ENCODE data around the gene TRIM24. TPM values are rescaled to one million over a fixed set of nuclear protein-coding genes. Genes with fewer than 3 reads are reported as not detected.

TRIM24 gene
- total and polyA plus RNA-seq, 12 donors = 7.7 to 26.2 (median 18.9) TPM

- Histone ChIP-seq H3K27me3 (no peaks in the 10 kb centered on the region), H3K4me1 (peaks cover 0 to 5% (median 0%) of the 10 kb centered on the region in 9 donors), H3K36me3 (peaks cover 0 to 100% (median 66%) of the 10 kb centered on the region in 9 donors), H3K9me3 (peaks cover 0 to 59% (median 21%) of the 10 kb centered on the region in 11 donors), H3K4me3 (peak overlapping the region in 1 of 10 donors; percentile 23), H3K27ac (peak overlapping the region in 4 of 10 donors; percentile 59 to 79 (median 71))
- intact Hi-C loops (cut with DNase I) = loop anchor here in 1 of 10 donors (10.0 kb wide), 1 partner anchor 50 kb away; no protein-coding TSS in a partner anchor
- DNase-seq = no peak
- TF ChIP-seq CTCF (IDR thresholded peaks at IDR 0.05) = no peak
- 95 to 99% methylated on average over 8 of the region's 8 CpGs for WGBS, 2 donors
- ATAC-seq = peak in 1 of 8 donors; percentile 9
Measured at GRCh38 chr7:138565071-138565450, 105.0 kb downstream of the TRIM24 start.

GRCh38 chr7:138565451-138566114 is 105.5 kb downstream of the TRIM24 start:
- intact Hi-C loops (cut with DNase I) = loop anchor here in 1 of 10 donors (10.0 kb wide), 1 partner anchor 51 kb away; no protein-coding TSS in a partner anchor
- Histone ChIP-seq H3K4me1 (peaks cover 0 to 5% (median 0%) of the 10 kb centered on the region in 9 donors), H3K9me3 (peaks cover 0 to 55% (median 21%) of the 10 kb centered on the region in 11 donors), H3K27me3 (no peaks in the 10 kb centered on the region), H3K4me3 (peak overlapping the region in 1 of 10 donors; percentile 23), H3K27ac (peak overlapping the region in 2 of 10 donors; percentile 18 to 75), H3K36me3 (peaks cover 0 to 100% (median 64%) of the 10 kb centered on the region in 9 donors)
- ATAC-seq (no peak), DNase-seq (no peak)
- WGBS, 2 donors = 97 to 98% methylated on average over 8 of the region's 8 CpGs
- no peak for TF ChIP-seq CTCF (IDR thresholded peaks at IDR 0.05)

GRCh38 chr7:138568655-138569054 is 108.6 kb downstream of the TRIM24 start:
- ATAC-seq (no peak), DNase-seq (no peak)
- Histone ChIP-seq H3K9me3 (peaks cover 0 to 36% (median 21%) of the 10 kb centered on the region in 11 donors), H3K27ac (no peak overlapping the region), H3K27me3 (no peaks in the 10 kb centered on the region), H3K36me3 (peaks cover 0 to 100% (median 53%) of the 10 kb centered on the region in 9 donors), H3K4me1 (peaks cover 0 to 4% (median 0%) of the 10 kb centered on the region in 9 donors), H3K4me3 (no peak overlapping the region)
- 95 to 96% methylated on average over 2 of the region's 2 CpGs for WGBS, 2 donors
- no peak for TF ChIP-seq CTCF (IDR thresholded peaks at IDR 0.05)
- intact Hi-C loops (cut with DNase I) = loop anchor here in 1 of 10 donors (10.0 kb wide), 1 partner anchor 54 kb away; no protein-coding TSS in a partner anchor

GRCh38 chr7:138569418-138569817 is 109.4 kb downstream of the TRIM24 start:
- intact Hi-C loops (cut with DNase I) = loop anchor here in 1 of 10 donors (10.0 kb wide), 1 partner anchor 55 kb away; no protein-coding TSS in a partner anchor
- Histone ChIP-seq H3K4me3 (no peak overlapping the region), H3K36me3 (peaks cover 0 to 100% (median 47%) of the 10 kb centered on the region in 9 donors), H3K4me1 (no peaks in the 10 kb centered on the region), H3K27ac (no peak overlapping the region), H3K27me3 (no peaks in the 10 kb centered on the region), H3K9me3 (peaks cover 0 to 28% (median 18%) of the 10 kb centered on the region in 11 donors)
- ATAC-seq (no peak), DNase-seq (no peak)
- no peak for TF ChIP-seq CTCF (IDR thresholded peaks at IDR 0.05)
- WGBS, 2 donors = 96 to 99% methylated on average over 3 of the region's 3 CpGs

All from heart right ventricle (tissue), 16 donors.